ENCODE results near the gene DMD. TPM values are rescaled to one million over a fixed set of nuclear protein-coding genes. Genes with fewer than 3 reads are reported as not detected.
"Not testable (repeated sequence)": the region's sequence is repeated elsewhere in the genome, so short reads cannot be mapped to it uniquely, and the experiment has no call there.

Gene DMD
- total and polyA plus RNA-seq, 5 experiments from 2014 or later: 0.26 to 0.91 TPM; not detected in 3

GRCh38 chrX:31608638-31609037 lies 1602.7 kb downstream of the DMD start:
- POLR2A ChIA-PET: no interaction called here
- Mint-ChIP-seq H3K27ac (no peak overlapping the region), H3K9me3 (peaks cover 0 to 4% (median 0%) of the 10 kb centered on the region in 9 donors), H3K4me1 (no peaks in the 10 kb centered on the region), H3K4me3 (no peak overlapping the region), H3K27me3 (no peaks in the 10 kb centered on the region), H3K36me3 (no peaks in the 10 kb centered on the region)
- no peak for DNase-seq
- no peak for ATAC-seq

DNA sequence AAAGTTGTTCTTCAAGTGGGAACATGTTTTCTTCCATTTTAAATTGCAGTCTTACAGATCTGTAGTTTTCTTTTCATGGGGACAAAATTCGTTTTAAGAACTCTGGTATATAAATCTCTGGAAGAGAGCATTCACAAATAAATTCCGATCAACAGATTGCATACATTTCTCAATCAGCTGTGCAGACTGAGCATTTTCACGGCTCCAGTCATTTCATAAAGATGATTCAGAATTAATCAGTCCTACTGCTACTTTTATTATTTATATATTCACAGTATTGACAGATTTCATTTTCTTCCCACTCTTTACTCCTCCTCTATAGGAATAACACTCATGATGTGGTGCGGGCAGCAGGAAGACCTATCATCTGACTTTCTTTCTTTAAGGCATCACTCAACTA lies 1604.6 kb downstream of the DMD start:
- ATAC-seq (no peak), DNase-seq (no peak)
- Mint-ChIP-seq H3K27me3 (no peaks in the 10 kb centered on the region), H3K36me3 (no peaks in the 10 kb centered on the region), H3K9me3 (peaks cover 0 to 3% (median 0%) of the 10 kb centered on the region in 9 donors), H3K4me3 (no peak overlapping the region), H3K4me1 (no peaks in the 10 kb centered on the region), H3K27ac (no peak overlapping the region)
- POLR2A ChIA-PET: no interaction called here

GRCh38 chrX:31604629-31605221 lies 1606.6 kb downstream of the DMD start:
- POLR2A ChIA-PET: no interaction called here
- no peaks in the 10 kb centered on the region for H3K36me3 Mint-ChIP-seq
- no peak overlapping the region for H3K4me3 Mint-ChIP-seq
- no peaks in the 10 kb centered on the region for H3K4me1 Mint-ChIP-seq
- H3K9me3 Mint-ChIP-seq: no peaks in the 10 kb centered on the region
- ATAC-seq (no peak), DNase-seq (no peak)
- no peak overlapping the region for H3K27ac Mint-ChIP-seq
- H3K27me3 Mint-ChIP-seq: no peaks in the 10 kb centered on the region

DNA sequence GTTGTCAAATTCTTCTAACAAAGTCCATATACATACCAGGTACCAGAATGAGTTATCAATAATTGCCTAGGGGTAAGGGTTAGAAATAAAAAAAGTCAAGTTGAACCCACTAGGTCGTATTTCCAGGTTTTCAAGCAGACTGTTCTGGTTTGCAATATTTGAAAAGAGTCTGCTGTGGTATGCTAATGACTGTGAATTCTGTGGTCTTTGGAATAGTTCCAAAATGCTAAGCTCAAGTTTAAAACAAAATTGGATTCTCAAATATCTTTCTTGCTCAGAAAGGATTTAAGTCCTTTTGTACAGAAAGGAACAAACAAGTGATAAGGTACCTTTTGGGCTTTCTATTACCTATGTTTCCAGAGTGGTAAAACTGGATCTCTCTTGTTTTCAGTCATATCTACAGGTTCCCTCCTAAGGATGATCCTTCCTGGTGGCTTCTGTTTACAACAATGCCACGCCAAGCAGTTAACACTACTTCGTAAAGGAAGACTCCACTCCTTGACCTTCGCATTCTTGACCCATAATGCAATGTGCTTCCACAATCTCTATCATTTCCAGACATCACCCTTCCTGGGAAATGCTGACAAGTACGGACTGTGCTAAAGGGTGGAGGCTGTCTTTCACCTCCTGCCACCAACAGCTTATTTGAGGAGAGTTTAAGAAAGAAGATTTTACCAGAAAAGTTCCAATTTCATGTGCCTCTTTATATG lies 1607.8 kb downstream of the DMD start:
- no peak for DNase-seq
- Mint-ChIP-seq H3K4me1 (no peaks in the 10 kb centered on the region), H3K27ac (no peak overlapping the region), H3K4me3 (no peak overlapping the region), H3K9me3 (no peaks in the 10 kb centered on the region), H3K27me3 (no peaks in the 10 kb centered on the region), H3K36me3 (no peaks in the 10 kb centered on the region)
- no peak for ATAC-seq
- POLR2A ChIA-PET: no interaction called here

DNA sequence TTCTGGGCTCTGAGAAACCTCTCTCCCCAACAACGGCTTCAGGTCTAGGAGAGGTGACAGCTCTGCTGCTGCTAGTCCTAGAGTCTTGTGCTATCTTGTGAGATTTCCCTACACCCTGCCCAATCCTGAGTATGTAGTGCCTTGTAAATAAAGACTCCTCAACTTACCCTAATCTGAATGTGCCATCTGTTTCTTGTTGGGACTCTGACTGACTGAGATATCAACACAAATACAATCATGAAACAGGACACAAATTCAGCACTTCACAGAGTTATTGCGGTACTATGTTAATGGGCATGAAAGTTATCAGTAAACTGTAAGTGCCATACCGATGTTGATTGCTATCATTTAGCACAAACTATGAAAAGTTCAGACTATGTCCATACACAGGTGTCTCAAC lies 1610.5 kb downstream of the DMD start:
- POLR2A ChIA-PET: no interaction called here
- H3K9me3 Mint-ChIP-seq: no peaks in the 10 kb centered on the region
- H3K36me3 Mint-ChIP-seq: no peaks in the 10 kb centered on the region
- DNase-seq (no peak), ATAC-seq (no peak)
- H3K4me3 Mint-ChIP-seq: no peak overlapping the region
- H3K27ac Mint-ChIP-seq: no peak overlapping the region
- no peaks in the 10 kb centered on the region for H3K27me3 Mint-ChIP-seq
- H3K4me1 Mint-ChIP-seq: no peaks in the 10 kb centered on the region

DNA sequence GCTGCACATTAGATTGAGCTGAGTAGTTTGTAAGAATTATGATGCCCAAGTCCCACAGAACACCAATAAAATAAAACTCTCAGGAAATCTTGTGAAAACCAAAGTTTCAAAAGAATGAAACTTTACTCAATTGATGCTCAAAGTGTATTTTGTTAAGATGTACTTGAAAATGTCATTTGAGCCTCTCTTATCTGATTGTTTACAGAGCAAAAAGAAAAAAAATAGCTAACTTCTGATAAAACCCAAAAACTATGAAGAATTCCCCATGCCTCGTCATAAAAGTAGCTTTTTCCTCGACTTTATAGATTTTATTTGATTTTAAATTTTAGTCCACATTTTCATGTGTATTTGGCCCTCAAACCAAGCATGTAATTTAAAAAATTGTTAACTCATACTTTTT lies 1618.0 kb downstream of the DMD start:
- H3K27me3 Mint-ChIP-seq: no peaks in the 10 kb centered on the region
- POLR2A ChIA-PET: no interaction called here
- no peaks in the 10 kb centered on the region for H3K4me1 Mint-ChIP-seq
- H3K4me3 Mint-ChIP-seq: no peak overlapping the region
- DNase-seq: no peak
- H3K27ac Mint-ChIP-seq: no peak overlapping the region
- H3K9me3 Mint-ChIP-seq: peaks cover 0 to 10% (median 0%) of the 10 kb centered on the region in 9 donors
- no peaks in the 10 kb centered on the region for H3K36me3 Mint-ChIP-seq
- ATAC-seq: no peak

DNA sequence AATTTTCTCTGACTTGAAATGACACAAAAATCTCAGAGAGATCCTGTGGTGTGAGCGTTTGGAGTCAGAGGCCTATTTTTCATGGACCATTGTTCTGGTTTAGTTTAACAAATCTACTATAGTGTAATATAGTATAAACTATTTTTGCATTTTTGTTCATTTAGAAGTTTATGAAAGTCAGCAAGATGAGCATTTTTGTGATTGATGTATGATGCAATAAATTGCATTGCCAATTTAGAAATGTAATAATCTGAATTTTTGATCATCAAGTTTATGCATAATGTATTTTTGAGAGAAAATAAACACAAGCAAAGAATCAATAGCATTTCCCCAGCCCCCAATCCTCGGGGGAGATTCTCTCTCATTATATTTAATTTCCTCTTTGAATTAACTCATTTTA lies 1620.0 kb downstream of the DMD start:
- DNase-seq (no peak), ATAC-seq (no peak)
- POLR2A ChIA-PET: no interaction called here
- H3K27ac Mint-ChIP-seq: no peak overlapping the region
- H3K4me3 Mint-ChIP-seq: no peak overlapping the region
- no peaks in the 10 kb centered on the region for H3K36me3 Mint-ChIP-seq
- H3K4me1 Mint-ChIP-seq: no peaks in the 10 kb centered on the region
- peaks cover 0 to 10% (median 0%) of the 10 kb centered on the region in 9 donors for H3K9me3 Mint-ChIP-seq
- no peaks in the 10 kb centered on the region for H3K27me3 Mint-ChIP-seq

GRCh38 chrX:31590581-31591114 lies 1620.7 kb downstream of the DMD start:
- POLR2A ChIA-PET: no interaction called here
- Mint-ChIP-seq H3K4me1 (no peaks in the 10 kb centered on the region), H3K36me3 (no peaks in the 10 kb centered on the region), H3K4me3 (no peak overlapping the region), H3K27ac (no peak overlapping the region), H3K9me3 (peaks cover 0 to 13% (median 0%) of the 10 kb centered on the region in 9 donors), H3K27me3 (no peaks in the 10 kb centered on the region)
- no peak for ATAC-seq
- DNase-seq: no peak

DNA sequence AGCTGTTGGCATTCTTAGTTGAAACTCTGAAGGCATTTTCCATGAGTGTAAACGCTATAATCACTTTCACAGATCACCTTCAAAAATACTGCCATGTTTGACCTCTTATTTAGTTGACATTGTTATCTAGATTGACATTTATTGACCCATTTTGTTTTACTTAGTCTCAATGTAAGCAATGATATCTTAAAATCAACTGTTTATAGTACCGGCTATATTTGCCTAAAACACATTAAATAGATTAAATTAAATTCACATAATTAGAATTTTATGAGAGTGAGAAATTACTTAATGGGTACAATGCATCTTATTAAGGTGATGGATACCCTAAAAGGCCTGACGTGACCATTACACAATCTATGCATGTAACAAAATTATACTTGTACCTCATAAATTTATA lies 1621.8 kb downstream of the DMD start:
- Mint-ChIP-seq H3K9me3 (peaks cover 0 to 16% (median 0%) of the 10 kb centered on the region in 9 donors), H3K36me3 (peaks cover 0 to 2% (median 0%) of the 10 kb centered on the region in 3 donors), H3K27ac (no peak overlapping the region), H3K4me3 (no peak overlapping the region), H3K4me1 (no peaks in the 10 kb centered on the region), H3K27me3 (no peaks in the 10 kb centered on the region)
- POLR2A ChIA-PET: no interaction called here
- DNase-seq (no peak), ATAC-seq (no peak)

GRCh38 chrX:31588355-31588754 lies 1623.0 kb downstream of the DMD start:
- no peak overlapping the region for H3K4me3 Mint-ChIP-seq
- DNase-seq (no peak), ATAC-seq (no peak)
- no peaks in the 10 kb centered on the region for H3K27me3 Mint-ChIP-seq
- POLR2A ChIA-PET: no interaction called here
- H3K27ac Mint-ChIP-seq: peak overlapping the region in 1 of 10 donors; percentile 40
- H3K36me3 Mint-ChIP-seq: peaks cover 0 to 5% (median 0%) of the 10 kb centered on the region in 3 donors
- H3K4me1 Mint-ChIP-seq: no peaks in the 10 kb centered on the region
- H3K9me3 Mint-ChIP-seq: peaks cover 0 to 16% (median 0%) of the 10 kb centered on the region in 9 donors

DNA sequence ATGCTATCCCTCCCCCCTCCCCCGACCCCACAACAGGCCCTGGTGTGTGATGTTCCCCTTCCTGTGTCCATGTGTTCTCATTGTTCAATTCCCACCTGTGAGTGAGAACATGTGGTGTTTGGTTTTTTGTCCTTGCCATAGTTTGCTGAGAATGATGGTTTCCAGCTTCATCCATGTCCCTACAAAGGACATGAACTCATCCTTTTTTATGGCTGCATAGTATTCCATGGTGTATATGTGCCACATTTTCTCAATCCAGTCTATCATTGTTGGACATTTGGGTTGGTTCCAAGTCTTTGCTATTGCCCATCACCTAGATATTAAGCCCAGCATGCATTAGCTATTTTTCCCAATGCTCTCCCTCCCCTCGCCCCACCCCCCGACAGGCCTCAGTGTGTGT lies 1627.5 kb downstream of the DMD start:
- H3K27ac Mint-ChIP-seq, DNase-seq, H3K36me3 Mint-ChIP-seq, POLR2A ChIA-PET, H3K4me3 Mint-ChIP-seq, H3K27me3 Mint-ChIP-seq, ATAC-seq, H3K4me1 Mint-ChIP-seq: not testable (repeated sequence)
- H3K9me3 Mint-ChIP-seq: peaks cover 0 to 11% (median 0%) of the 10 kb centered on the region in 9 donors

- POLR2A ChIA-PET: no interaction called here
- H3K4me1 Mint-ChIP-seq: no peaks in the 10 kb centered on the region
- peaks cover 0 to 8% (median 0%) of the 10 kb centered on the region in 9 donors for H3K9me3 Mint-ChIP-seq
- ATAC-seq (no peak), DNase-seq (no peak)
- H3K27ac Mint-ChIP-seq: no peak overlapping the region
- peaks cover 0 to 5% (median 0%) of the 10 kb centered on the region in 3 donors for H3K36me3 Mint-ChIP-seq
- no peaks in the 10 kb centered on the region for H3K27me3 Mint-ChIP-seq
- H3K4me3 Mint-ChIP-seq: no peak overlapping the region
Observed at GRCh38 chrX:31580726-31581125, 1630.6 kb downstream of the DMD start.

- no peaks in the 10 kb centered on the region for H3K4me1 Mint-ChIP-seq
- peaks cover 0 to 5% (median 0%) of the 10 kb centered on the region in 3 donors for H3K36me3 Mint-ChIP-seq
- ATAC-seq: no peak
- no peak for DNase-seq
- no peak overlapping the region for H3K4me3 Mint-ChIP-seq
- no peaks in the 10 kb centered on the region for H3K27me3 Mint-ChIP-seq
- POLR2A ChIA-PET: no interaction called here
- peaks cover 0 to 8% (median 0%) of the 10 kb centered on the region in 9 donors for H3K9me3 Mint-ChIP-seq
- H3K27ac Mint-ChIP-seq: no peak overlapping the region
Observed at GRCh38 chrX:31580227-31580626, 1631.1 kb downstream of the DMD start.

DNA sequence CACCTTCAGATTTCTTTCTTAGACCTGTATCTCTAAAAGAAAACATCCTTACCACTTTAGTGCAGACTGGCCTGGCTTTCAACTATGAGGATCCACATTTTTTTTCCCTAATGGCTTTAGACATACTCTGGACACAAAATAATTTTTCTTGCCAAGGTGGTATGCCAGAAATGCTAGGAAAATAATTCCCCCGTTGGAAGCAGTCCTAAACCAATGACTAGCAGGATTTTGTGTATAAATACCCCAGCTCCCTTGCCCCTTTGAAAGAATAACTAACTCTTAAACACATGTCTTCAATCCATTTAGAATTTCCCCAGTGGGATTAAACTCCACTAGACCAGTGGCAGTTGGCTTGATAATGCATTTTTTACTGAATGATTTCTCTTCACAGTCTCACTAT lies 1639.0 kb downstream of the DMD start:
- ATAC-seq (no peak), DNase-seq (no peak)
- H3K27ac Mint-ChIP-seq: no peak overlapping the region
- POLR2A ChIA-PET: no interaction called here
- no peaks in the 10 kb centered on the region for H3K27me3 Mint-ChIP-seq
- H3K36me3 Mint-ChIP-seq: no peaks in the 10 kb centered on the region
- H3K9me3 Mint-ChIP-seq: peaks cover 0 to 1% (median 0%) of the 10 kb centered on the region in 9 donors
- no peak overlapping the region for H3K4me3 Mint-ChIP-seq
- H3K4me1 Mint-ChIP-seq: no peaks in the 10 kb centered on the region

All from naive thymus-derived CD8-positive, alpha-beta T cell (primary cell).